COLO829 (cell line): ENCODE results near the gene MMEL1.
"Not testable (repeated sequence)": the region's sequence is repeated elsewhere in the genome, so short reads cannot be mapped to it uniquely, and the experiment has no call there.

ENCODE experiments used
- DNase-seq: peaks from one replicate; pipeline ENCODE4 v3.0.0; 2012; ENCODE audit warnings: low spot score

MMEL1 gene

GRCh38 chr1:2557482-2558400, 75.1 kb downstream of the MMEL1 start:
- no peak for DNase-seq

- DNase-seq: no peak
These were observed 75.9 kb downstream of the MMEL1 start for GRCh38 chr1:2556678-2557481.

- no peak for DNase-seq
These were observed 76.5 kb downstream of the MMEL1 start, which contains the start of gene TNFRSF14 for GRCh38 chr1:2556277-2556677. Gene TNFRSF14, plus strand, starts transcription at chr1:2556371. Its CDS starts 294 bp downstream, at chr1:2556665.

GRCh38 chr1:2555634-2556276, 77.1 kb downstream of the MMEL1 start:
- peak; percentile 84 for DNase-seq

GRCh38 chr1:2554621-2555387, 78.0 kb downstream of the MMEL1 start:
- no peak for DNase-seq

- no peak for DNase-seq
These were observed 78.8 kb downstream of the MMEL1 start for GRCh38 chr1:2553871-2554620.

GRCh38 chr1:2553076-2553475, 79.7 kb downstream of the MMEL1 start:
- not testable (repeated sequence) for DNase-seq

GRCh38 chr1:2552189-2552588, 80.6 kb downstream of the MMEL1 start:
- DNase-seq: no peak

GRCh38 chr1:2551544-2551943, 81.3 kb downstream of the MMEL1 start:
- not testable (repeated sequence) for DNase-seq

- DNase-seq: not testable (repeated sequence)
These were observed 82.4 kb downstream of the MMEL1 start for GRCh38 chr1:2550309-2550861.

- DNase-seq: not testable (repeated sequence)
These were observed 83.3 kb downstream of the MMEL1 start for GRCh38 chr1:2549367-2550029.

GRCh38 chr1:2548068-2548589, 84.7 kb downstream of the MMEL1 start:
- DNase-seq: peak; percentile 57

GRCh38 chr1:2547210-2548067, 85.4 kb downstream of the MMEL1 start:
- peak; percentile 20 for DNase-seq

GRCh38 chr1:2546515-2547209, 86.2 kb downstream of the MMEL1 start:
- DNase-seq: peak; percentile 84

- peak; percentile 94 for DNase-seq
These were observed 86.9 kb downstream of the MMEL1 start for GRCh38 chr1:2545754-2546514.

- DNase-seq: no peak
These were observed 87.8 kb downstream of the MMEL1 start for GRCh38 chr1:2544875-2545640.
